ENCODE data around the gene TMX3.

DNA sequence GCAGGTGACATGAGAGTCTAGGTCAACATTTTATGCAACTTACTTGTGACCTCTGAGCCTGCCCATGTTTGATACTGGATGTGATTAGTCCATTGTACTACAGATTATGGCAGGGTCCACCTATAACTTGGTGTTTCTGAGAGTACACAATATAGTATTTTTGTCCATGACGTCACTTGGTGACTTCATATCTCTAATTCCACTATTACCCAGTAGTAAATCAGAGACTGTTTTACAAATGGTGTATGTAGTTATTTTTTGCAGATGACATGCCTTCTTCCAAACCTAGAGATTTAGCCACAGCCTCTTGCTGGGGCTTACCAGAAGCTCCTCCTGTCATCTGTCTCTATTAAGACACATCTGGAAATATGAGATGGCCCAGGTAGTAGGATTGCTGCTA lies 24.6 kb upstream of the TMX3 start:
- TF ChIP-seq EP300 (conservative IDR thresholded peaks at IDR 0.05; ENCODE audit: poor library complexity, severe bottlenecking) (no peak), MXI1 (conservative IDR thresholded peaks at IDR 0.05; ENCODE audit: poor library complexity, severe bottlenecking) (no peak), EZH2 (IDR thresholded peaks at IDR 0.05; ENCODE audit: borderline replicate concordance, insufficient read depth, low read length, poor library complexity, severe bottlenecking) (no peak), RAD21 (conservative IDR thresholded peaks at IDR 0.05) (no peak), POLR2AphosphoS5 (IDR thresholded peaks at IDR 0.05) (no peak), TAF1 (IDR thresholded peaks at IDR 0.05; ENCODE audit: low read depth) (no peak)
- TF ChIP-seq, protein P1, sequence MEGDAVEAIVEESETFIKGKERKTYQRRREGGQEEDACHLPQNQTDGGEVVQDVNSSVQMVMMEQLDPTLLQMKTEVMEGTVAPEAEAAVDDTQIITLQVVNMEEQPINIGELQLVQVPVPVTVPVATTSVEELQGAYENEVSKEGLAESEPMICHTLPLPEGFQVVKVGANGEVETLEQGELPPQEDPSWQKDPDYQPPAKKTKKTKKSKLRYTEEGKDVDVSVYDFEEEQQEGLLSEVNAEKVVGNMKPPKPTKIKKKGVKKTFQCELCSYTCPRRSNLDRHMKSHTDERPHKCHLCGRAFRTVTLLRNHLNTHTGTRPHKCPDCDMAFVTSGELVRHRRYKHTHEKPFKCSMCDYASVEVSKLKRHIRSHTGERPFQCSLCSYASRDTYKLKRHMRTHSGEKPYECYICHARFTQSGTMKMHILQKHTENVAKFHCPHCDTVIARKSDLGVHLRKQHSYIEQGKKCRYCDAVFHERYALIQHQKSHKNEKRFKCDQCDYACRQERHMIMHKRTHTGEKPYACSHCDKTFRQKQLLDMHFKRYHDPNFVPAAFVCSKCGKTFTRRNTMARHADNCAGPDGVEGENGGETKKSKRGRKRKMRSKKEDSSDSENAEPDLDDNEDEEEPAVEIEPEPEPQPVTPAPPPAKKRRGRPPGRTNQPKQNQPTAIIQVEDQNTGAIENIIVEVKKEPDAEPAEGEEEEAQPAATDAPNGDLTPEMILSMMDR (IDR thresholded peaks at IDR 0.05; ENCODE audit: poor library complexity, severe bottlenecking), result no peak
- TF ChIP-seq, protein P2, sequence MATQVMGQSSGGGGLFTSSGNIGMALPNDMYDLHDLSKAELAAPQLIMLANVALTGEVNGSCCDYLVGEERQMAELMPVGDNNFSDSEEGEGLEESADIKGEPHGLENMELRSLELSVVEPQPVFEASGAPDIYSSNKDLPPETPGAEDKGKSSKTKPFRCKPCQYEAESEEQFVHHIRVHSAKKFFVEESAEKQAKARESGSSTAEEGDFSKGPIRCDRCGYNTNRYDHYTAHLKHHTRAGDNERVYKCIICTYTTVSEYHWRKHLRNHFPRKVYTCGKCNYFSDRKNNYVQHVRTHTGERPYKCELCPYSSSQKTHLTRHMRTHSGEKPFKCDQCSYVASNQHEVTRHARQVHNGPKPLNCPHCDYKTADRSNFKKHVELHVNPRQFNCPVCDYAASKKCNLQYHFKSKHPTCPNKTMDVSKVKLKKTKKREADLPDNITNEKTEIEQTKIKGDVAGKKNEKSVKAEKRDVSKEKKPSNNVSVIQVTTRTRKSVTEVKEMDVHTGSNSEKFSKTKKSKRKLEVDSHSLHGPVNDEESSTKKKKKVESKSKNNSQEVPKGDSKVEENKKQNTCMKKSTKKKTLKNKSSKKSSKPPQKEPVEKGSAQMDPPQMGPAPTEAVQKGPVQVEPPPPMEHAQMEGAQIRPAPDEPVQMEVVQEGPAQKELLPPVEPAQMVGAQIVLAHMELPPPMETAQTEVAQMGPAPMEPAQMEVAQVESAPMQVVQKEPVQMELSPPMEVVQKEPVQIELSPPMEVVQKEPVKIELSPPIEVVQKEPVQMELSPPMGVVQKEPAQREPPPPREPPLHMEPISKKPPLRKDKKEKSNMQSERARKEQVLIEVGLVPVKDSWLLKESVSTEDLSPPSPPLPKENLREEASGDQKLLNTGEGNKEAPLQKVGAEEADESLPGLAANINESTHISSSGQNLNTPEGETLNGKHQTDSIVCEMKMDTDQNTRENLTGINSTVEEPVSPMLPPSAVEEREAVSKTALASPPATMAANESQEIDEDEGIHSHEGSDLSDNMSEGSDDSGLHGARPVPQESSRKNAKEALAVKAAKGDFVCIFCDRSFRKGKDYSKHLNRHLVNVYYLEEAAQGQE (IDR thresholded peaks at IDR 0.05; ENCODE audit: borderline replicate concordance), result no peak
